Measurements from ENCODE around the gene STARD10. TPM values are rescaled to one million over a fixed set of nuclear protein-coding genes. Genes with fewer than 3 reads are reported as not detected.

Gene STARD10
- total RNA-seq, 1 experiment from 2014 or later, result 58.4 TPM

DNA sequence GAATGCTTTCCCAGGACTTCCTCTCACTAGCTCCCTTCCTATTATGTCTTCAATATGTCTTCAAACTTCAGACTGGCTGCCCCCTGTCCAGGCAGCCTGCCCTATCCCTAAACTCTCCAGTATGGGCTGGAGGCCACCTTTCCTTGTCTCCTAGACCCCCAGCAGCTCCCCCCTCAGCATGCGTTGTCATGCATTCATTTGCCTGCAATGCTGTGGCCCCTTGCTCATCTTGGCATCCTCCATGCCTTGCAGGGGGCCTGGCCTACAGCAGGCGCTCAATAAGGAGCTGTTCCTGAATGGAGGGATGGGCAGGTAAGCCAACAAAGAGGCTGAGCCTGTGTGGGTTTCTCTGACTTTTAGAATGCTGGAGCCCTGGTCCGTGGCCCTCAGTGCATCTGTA, 25.3 kb downstream of the STARD10 start:
- Histone ChIP-seq H3K9me2 (ENCODE audit: insufficient read depth) (no peaks in the 10 kb centered on the region), H3K4me1 (ENCODE audit: control insufficient read depth in 1 of 2, insufficient read depth in 2 of 2, low read length in 2 of 2) (no peaks in the 10 kb centered on the region), H3K9me3 (ENCODE audit: control insufficient read depth in 1 of 2, insufficient read depth in 1 of 2, low read depth in 1 of 2, low read length in 2 of 2) (no peaks in the 10 kb centered on the region), H4K20me1 (ENCODE audit: insufficient read depth) (no peaks in the 10 kb centered on the region), H2AFZ (ENCODE audit: low read depth, low read length, poor library complexity, severe bottlenecking) (no peak overlapping the region), H3K4me2 (ENCODE audit: low read length) (no peak overlapping the region), H3K27me3 (ENCODE audit: insufficient read depth, low read length) (no peaks in the 10 kb centered on the region), H3K27ac (ENCODE audit: low read depth, low read length) (no peak overlapping the region), H3K9ac (ENCODE audit: low read length) (no peak overlapping the region), H3K4me3 (replicated peaks in 1 of 2; ENCODE audit: low read depth in 1 of 2, low read length in 2 of 2) (no peak overlapping the region), H3K79me2 (ENCODE audit: insufficient read depth, low read length) (no peaks in the 10 kb centered on the region), H3K36me3 (ENCODE audit: control insufficient read depth in 1 of 2, insufficient read depth in 2 of 2, low read length in 2 of 2) (no peaks in the 10 kb centered on the region)
- intact Hi-C loops (cut with micrococcal nuclease), result no loop called here
- no peak for TF ChIP-seq ELF1 (IDR thresholded peaks at IDR 0.05; ENCODE audit: borderline replicate concordance, low read depth)
- RAD21 ChIA-PET (ENCODE audit: low non-redundant PET in 1 of 2, low total read pairs in 2 of 2, uncharacterized antibody in 2 of 2, unreplicated experiment in 2 of 2), result no interaction called here
- CTCF ChIA-PET, result no interaction called here
- POLR2A ChIA-PET, result no interaction called here
- no peak for DNase-seq (ENCODE audit: low read depth, low spot score)
- BruUV-seq (replicated peaks), result no TSS peak
- no peak for ATAC-seq

DNA sequence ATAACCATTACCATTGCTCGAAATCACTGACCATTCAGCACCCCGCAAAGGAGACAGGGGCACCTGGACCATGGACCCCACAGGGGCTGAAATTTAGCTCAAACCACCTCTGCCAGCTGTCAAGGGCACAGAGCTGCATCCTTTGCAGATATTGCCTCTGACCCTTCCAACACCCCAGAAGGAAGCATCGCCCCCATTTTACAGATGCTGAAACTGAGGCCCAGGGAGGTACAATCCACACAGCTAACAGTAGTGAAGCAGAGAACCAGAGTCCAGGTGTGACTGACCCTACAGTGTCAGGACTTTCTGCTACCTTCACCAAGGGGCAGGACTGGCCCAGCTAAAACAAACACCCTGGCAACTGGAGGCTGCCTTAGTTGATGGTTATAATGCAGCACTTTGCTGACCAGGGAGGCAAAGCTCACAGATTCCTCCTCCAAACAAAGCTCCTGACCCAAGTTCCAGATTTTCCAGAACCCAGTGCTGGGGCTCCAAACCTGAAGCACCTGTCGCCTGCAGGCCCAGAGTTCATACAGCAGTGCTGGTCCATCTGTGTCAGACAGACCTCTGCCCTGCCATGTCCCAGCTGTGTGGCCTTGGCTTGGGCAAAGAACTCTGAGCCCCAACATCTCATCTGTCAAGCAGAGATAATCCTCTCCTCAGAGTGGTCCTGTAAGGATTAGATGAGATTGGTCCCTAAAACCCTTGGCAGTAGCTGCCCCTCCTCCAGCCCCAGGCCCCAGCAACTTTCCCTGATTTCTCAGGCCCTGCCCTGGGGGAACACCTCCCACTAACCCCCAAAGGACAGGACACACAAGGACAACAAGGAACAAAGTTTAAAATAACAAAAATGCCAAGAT, 26.4 kb downstream of the STARD10 start:
- H3K9ac ChIP-seq (ENCODE audit: low read length), result no peak overlapping the region
- H3K4me1 ChIP-seq (ENCODE audit: control insufficient read depth in 1 of 2, insufficient read depth in 2 of 2, low read length in 2 of 2), result no peaks in the 10 kb centered on the region
- no peaks in the 10 kb centered on the region for H3K79me2 ChIP-seq (ENCODE audit: insufficient read depth, low read length)
- no peak overlapping the region for H3K4me3 ChIP-seq (replicated peaks in 1 of 2; ENCODE audit: low read depth in 1 of 2, low read length in 2 of 2)
- H3K9me3 ChIP-seq (ENCODE audit: control insufficient read depth in 1 of 2, insufficient read depth in 1 of 2, low read depth in 1 of 2, low read length in 2 of 2), result no peaks in the 10 kb centered on the region
- no peak for ATAC-seq
- no peak for DNase-seq (ENCODE audit: low read depth, low spot score)
- no peaks in the 10 kb centered on the region for H3K27me3 ChIP-seq (ENCODE audit: insufficient read depth, low read length)
- no TSS peak for BruUV-seq (replicated peaks)
- POLR2A ChIA-PET, result no interaction called here
- no peaks in the 10 kb centered on the region for H3K9me2 ChIP-seq (ENCODE audit: insufficient read depth)
- RAD21 ChIA-PET (ENCODE audit: low non-redundant PET in 1 of 2, low total read pairs in 2 of 2, uncharacterized antibody in 2 of 2, unreplicated experiment in 2 of 2), result no interaction called here
- CTCF ChIA-PET, result no interaction called here
- TF ChIP-seq, protein P1, sequence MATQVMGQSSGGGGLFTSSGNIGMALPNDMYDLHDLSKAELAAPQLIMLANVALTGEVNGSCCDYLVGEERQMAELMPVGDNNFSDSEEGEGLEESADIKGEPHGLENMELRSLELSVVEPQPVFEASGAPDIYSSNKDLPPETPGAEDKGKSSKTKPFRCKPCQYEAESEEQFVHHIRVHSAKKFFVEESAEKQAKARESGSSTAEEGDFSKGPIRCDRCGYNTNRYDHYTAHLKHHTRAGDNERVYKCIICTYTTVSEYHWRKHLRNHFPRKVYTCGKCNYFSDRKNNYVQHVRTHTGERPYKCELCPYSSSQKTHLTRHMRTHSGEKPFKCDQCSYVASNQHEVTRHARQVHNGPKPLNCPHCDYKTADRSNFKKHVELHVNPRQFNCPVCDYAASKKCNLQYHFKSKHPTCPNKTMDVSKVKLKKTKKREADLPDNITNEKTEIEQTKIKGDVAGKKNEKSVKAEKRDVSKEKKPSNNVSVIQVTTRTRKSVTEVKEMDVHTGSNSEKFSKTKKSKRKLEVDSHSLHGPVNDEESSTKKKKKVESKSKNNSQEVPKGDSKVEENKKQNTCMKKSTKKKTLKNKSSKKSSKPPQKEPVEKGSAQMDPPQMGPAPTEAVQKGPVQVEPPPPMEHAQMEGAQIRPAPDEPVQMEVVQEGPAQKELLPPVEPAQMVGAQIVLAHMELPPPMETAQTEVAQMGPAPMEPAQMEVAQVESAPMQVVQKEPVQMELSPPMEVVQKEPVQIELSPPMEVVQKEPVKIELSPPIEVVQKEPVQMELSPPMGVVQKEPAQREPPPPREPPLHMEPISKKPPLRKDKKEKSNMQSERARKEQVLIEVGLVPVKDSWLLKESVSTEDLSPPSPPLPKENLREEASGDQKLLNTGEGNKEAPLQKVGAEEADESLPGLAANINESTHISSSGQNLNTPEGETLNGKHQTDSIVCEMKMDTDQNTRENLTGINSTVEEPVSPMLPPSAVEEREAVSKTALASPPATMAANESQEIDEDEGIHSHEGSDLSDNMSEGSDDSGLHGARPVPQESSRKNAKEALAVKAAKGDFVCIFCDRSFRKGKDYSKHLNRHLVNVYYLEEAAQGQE (IDR thresholded peaks at IDR 0.05; ENCODE audit: low read depth), result no peak
- no peak overlapping the region for H2AFZ ChIP-seq (ENCODE audit: low read depth, low read length, poor library complexity, severe bottlenecking)
- no peak overlapping the region for H3K4me2 ChIP-seq (ENCODE audit: low read length)
- no peaks in the 10 kb centered on the region for H4K20me1 ChIP-seq (ENCODE audit: insufficient read depth)
- no peak overlapping the region for H3K27ac ChIP-seq (ENCODE audit: low read depth, low read length)
- H3K36me3 ChIP-seq (ENCODE audit: control insufficient read depth in 1 of 2, insufficient read depth in 2 of 2, low read length in 2 of 2), result no peaks in the 10 kb centered on the region
- intact Hi-C loops (cut with micrococcal nuclease), result no loop called here

Measured in HCT116 (cell line).